MCF 10A (cell line): Measurements from ENCODE around the gene ST6GAL1. TPM values are rescaled to one million over a fixed set of nuclear protein-coding genes. Genes with fewer than 3 reads are reported as not detected.

Experiments
- BruUV-seq: library from RNA; stranded (reverse); fragments of 400-500 nt; replicated peaks from 2 replicates; lab custom pipeline; 2021; lab: Mats Ljungman, UMichigan
- CTCF ChIA-PET: fragments of 300-600 bp; sonication (Branson Sonifier 250); formaldehyde crosslinking; extraction: SDS; loops from one replicate; lab custom pipeline; 2021; ENCODE audit warnings: antibody characterized with exemption, inconsistent platforms; lab: Yijun Ruan, JAX
- POLR2A ChIA-PET: fragments of 300-600, 350-650 bp; sonication (Branson Sonifier 250); formaldehyde crosslinking; extraction: SDS; loops from one replicate; lab custom pipeline; 2020; ENCODE audit warnings: antibody characterized with exemption, inconsistent platforms; lab: Yijun Ruan, JAX
- DNase-seq: peaks from one replicate; pipeline ENCODE4 v3.0.0-alpha.2; 2018; ENCODE audit not compliant: unreplicated experiment
- H3K27ac Mint-ChIP-seq: one replicate; pipeline ENCODE4 v1.8.0; 2022; ENCODE audit warnings: mild to moderate bottlenecking, low read depth, mixed read lengths; ENCODE audit not compliant: unreplicated experiment
- H3K27me3 Mint-ChIP-seq: one replicate; pipeline ENCODE4 v1.8.0; 2022; ENCODE audit warnings: mixed read lengths; ENCODE audit not compliant: insufficient read depth, unreplicated experiment
- H3K36me3 Mint-ChIP-seq: one replicate; pipeline ENCODE4 v1.8.0; 2022; ENCODE audit warnings: mild to moderate bottlenecking, moderate library complexity, mixed read lengths; ENCODE audit not compliant: insufficient read depth, unreplicated experiment
- H3K4me1 Mint-ChIP-seq: one replicate; pipeline ENCODE4 v1.8.0; 2022; ENCODE audit warnings: mixed read lengths; ENCODE audit not compliant: insufficient read depth, unreplicated experiment
- H3K4me3 Mint-ChIP-seq: one replicate; pipeline ENCODE4 v1.8.0; 2022; ENCODE audit warnings: mild to moderate bottlenecking, moderate library complexity, mixed read lengths; ENCODE audit not compliant: unreplicated experiment
- H3K9me3 Mint-ChIP-seq: one replicate; pipeline ENCODE4 v1.8.0; 2022; ENCODE audit warnings: mixed read lengths; ENCODE audit not compliant: unreplicated experiment
- CTCF ChIP-seq: fragments of 200-600 bp; IDR thresholded peaks from one replicate; pipeline ENCODE4 v1.8.0; 2022; ENCODE audit warnings: antibody characterized with exemption, mild to moderate bottlenecking; ENCODE audit not compliant: unreplicated experiment
- intact Hi-C: fragments of 100-400 bp; cut with micrococcal nuclease; formaldehyde crosslinking; loops from 2 replicates; pipeline ENCODE4 v1.14.1; 2022
- total RNA-seq: library from RNA; stranded (reverse); gene quantifications from 2 replicates; pipeline ENCODE4 v1.2.3, GENCODE V29; 2022

ST6GAL1 gene
- total RNA-seq, 1 experiment from 2014 or later: 18.8 TPM

- Mint-ChIP-seq H3K9me3 (no peaks in the 10 kb centered on the region), H3K4me3 (no peak overlapping the region), H3K27ac (no peak overlapping the region), H3K4me1 (no peaks in the 10 kb centered on the region), H3K27me3 (no peaks in the 10 kb centered on the region), H3K36me3 (peaks cover 18% of the 10 kb centered on the region)
- ChIA-PET CTCF (interaction anchor here (0.9 kb wide), 1 partner anchor 170 kb away, joined by 3 read pairs; no protein-coding TSS in a partner anchor), POLR2A (no interaction called here)
- intact Hi-C loops: no loop called here
- no TSS peak for BruUV-seq
- no peak for TF ChIP-seq CTCF
- DNase-seq: no peak
These were observed 11.8 kb downstream of the ST6GAL1 start for GRCh38 chr3:186942168-186942567.

- H3K27me3 Mint-ChIP-seq: no peaks in the 10 kb centered on the region
- CTCF ChIA-PET: no interaction called here
- no TSS peak for BruUV-seq
- intact Hi-C loops: no loop called here
- DNase-seq: no peak
- no peak overlapping the region for H3K27ac Mint-ChIP-seq
- H3K4me3 Mint-ChIP-seq: no peak overlapping the region
- no peak for TF ChIP-seq CTCF
- peaks cover 18% of the 10 kb centered on the region for H3K4me1 Mint-ChIP-seq
- POLR2A ChIA-PET: interaction anchor here (0.6 kb wide), 1 partner anchor 95 kb away, joined by 3 read pairs; no protein-coding TSS in a partner anchor
- H3K9me3 Mint-ChIP-seq: no peaks in the 10 kb centered on the region
- H3K36me3 Mint-ChIP-seq: peaks cover 18% of the 10 kb centered on the region
These were observed 15.0 kb downstream of the ST6GAL1 start for GRCh38 chr3:186945255-186945823.

GRCh38 chr3:186946756-186947375 is 16.5 kb downstream of the ST6GAL1 start:
- Mint-ChIP-seq H3K36me3 (peaks cover 18% of the 10 kb centered on the region), H3K4me3 (no peak overlapping the region), H3K9me3 (no peaks in the 10 kb centered on the region), H3K27ac (no peak overlapping the region), H3K27me3 (no peaks in the 10 kb centered on the region), H3K4me1 (peaks cover 19% of the 10 kb centered on the region)
- TF ChIP-seq CTCF: no peak
- no peak for DNase-seq
- POLR2A ChIA-PET: interaction anchor here (1.2 kb wide), 1 partner anchor 30 kb away, joined by 3 read pairs; no protein-coding TSS in a partner anchor
- intact Hi-C loops: no loop called here
- CTCF ChIA-PET: interaction anchor here (0.6 to 0.9 kb wide), 3 partner anchors 15 to 1850 kb away, joined by 3 to 4 read pairs (median 3); no protein-coding TSS in a partner anchor
- no TSS peak for BruUV-seq

- ChIA-PET CTCF (no interaction called here), POLR2A (no interaction called here)
- Mint-ChIP-seq H3K9me3 (no peaks in the 10 kb centered on the region), H3K4me3 (no peak overlapping the region), H3K4me1 (peaks cover 27% of the 10 kb centered on the region), H3K27me3 (no peaks in the 10 kb centered on the region), H3K36me3 (no peaks in the 10 kb centered on the region), H3K27ac (peak overlapping the region; percentile 44)
- intact Hi-C loops: no loop called here
- peak; percentile 22 for DNase-seq
- no peak for TF ChIP-seq CTCF
- no TSS peak for BruUV-seq
These were observed 19.1 kb downstream of the ST6GAL1 start for GRCh38 chr3:186949281-186949982.
